ENCODE data around the gene PTCH2. TPM values are rescaled to one million over a fixed set of nuclear protein-coding genes. Genes with fewer than 3 reads are reported as not detected.

PTCH2 gene
- total and polyA plus RNA-seq, 2 donors (not counting 1 experiment from before 2014, with no cell fraction given): 1.3 to 1.7 TPM

- Histone ChIP-seq H3K4me2 (replicated peaks; ENCODE audit: low read depth, low read length, poor library complexity, severe bottlenecking) (no peak overlapping the region), H4K20me1 (ENCODE audit: control insufficient read depth, insufficient read depth, low read length, poor library complexity, severe bottlenecking) (no peaks in the 10 kb centered on the region), H3K4me1 (ENCODE audit: control insufficient read depth in 2 of 2, insufficient read depth in 2 of 2, low read length in 2 of 2) (peaks cover 3% of the 10 kb centered on the region in 2 donors), H3K9ac (ENCODE audit: low read length) (no peak overlapping the region), H2AFZ (ENCODE audit: insufficient read depth, low read depth, low read length, poor library complexity, severe bottlenecking) (no peak overlapping the region), H3K4me3 (ENCODE audit: control extremely low read depth in 1 of 5, extremely low read depth in 1 of 5, insufficient read depth in 1 of 5, low read depth in 2 of 5, low read length in 4 of 5) (no peak overlapping the region), H3K27me3 (replicated peaks in 1 of 4; ENCODE audit: control extremely low read depth in 1 of 4, control insufficient read depth in 3 of 4, insufficient read depth in 4 of 4, low read length in 3 of 4) (no peaks in the 10 kb centered on the region), H3K27ac (ENCODE audit: low read length in 2 of 2) (no peak overlapping the region), H3K36me3 (replicated peaks in 1 of 2; ENCODE audit: control extremely low read depth in 1 of 2, control insufficient read depth in 1 of 2, extremely low read depth in 1 of 2, insufficient read depth in 2 of 2, low read length in 1 of 2) (peaks cover 0 to 8% of the 10 kb centered on the region in 2 experiments), H3K79me2 (ENCODE audit: control insufficient read depth, insufficient read depth, low read length) (no peaks in the 10 kb centered on the region), H3K9me3 (ENCODE audit: control extremely low read depth in 1 of 3, control insufficient read depth in 2 of 3, insufficient read depth in 1 of 3, low read length in 2 of 3) (no peaks in the 10 kb centered on the region)
- TF ChIP-seq CTCF (IDR thresholded peaks at IDR 0.05) (no peak), EZH2 (IDR thresholded peaks at IDR 0.05; ENCODE audit: borderline replicate concordance, insufficient read depth, low read depth, low read length, poor library complexity, severe bottlenecking) (no peak)
- no peaks in the 10 kb centered on the region for H3K9me3 Mint-ChIP-seq (ENCODE audit: insufficient read depth)
- CTCF ChIA-PET: no interaction called here
- no peak overlapping the region for H3K4me3 Mint-ChIP-seq
- DNase-seq (no peak), ATAC-seq (ENCODE audit: low read depth) (no peak)
- H3K27me3 Mint-ChIP-seq: no peaks in the 10 kb centered on the region
- peaks cover 7% of the 10 kb centered on the region for H3K4me1 Mint-ChIP-seq
- POLR2A ChIA-PET: no interaction called here
- WGBS (ENCODE audit: insufficient coverage): no CpG with 5 or more reads among the region's 1 CpG
- intact Hi-C loops (cut with micrococcal nuclease): no loop called here
- H3K27ac Mint-ChIP-seq: no peak overlapping the region
Observed at GRCh38 chr1:44851308-44851707, 8.3 kb upstream of the PTCH2 start.

DNA sequence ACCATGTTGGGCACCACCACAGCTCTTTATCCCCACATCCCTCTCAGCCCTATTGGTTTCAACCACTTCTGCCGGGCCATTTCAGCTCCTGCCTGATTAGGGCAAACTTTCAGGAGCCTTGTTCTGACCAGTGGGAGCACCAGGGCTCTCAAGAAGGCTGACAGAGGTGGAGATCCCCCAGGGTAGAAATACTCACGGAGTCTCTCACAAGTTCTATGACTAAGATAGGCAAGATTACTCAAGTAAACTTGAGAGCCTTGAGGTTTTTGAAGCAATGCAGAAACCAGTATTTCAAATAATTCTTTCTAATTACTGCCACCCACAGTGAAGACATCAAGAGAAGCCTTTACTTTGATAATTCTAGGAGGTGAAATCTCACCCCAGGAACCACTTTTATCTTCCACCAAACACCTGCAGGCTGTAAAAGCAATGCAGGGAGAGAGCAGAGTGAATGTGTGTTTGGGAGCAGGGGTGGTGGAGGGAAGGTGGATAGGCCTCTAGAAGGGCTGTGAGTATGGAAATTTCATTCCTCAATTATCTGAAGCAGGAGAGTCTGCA is 6.6 kb upstream of the PTCH2 start:
- 100% methylated on average over 1 of the region's 2 CpGs for WGBS (ENCODE audit: insufficient coverage)
- no peaks in the 10 kb centered on the region for H4K20me1 ChIP-seq (ENCODE audit: control insufficient read depth, insufficient read depth, low read length, poor library complexity, severe bottlenecking)
- H3K27me3 ChIP-seq (replicated peaks in 1 of 4; ENCODE audit: control extremely low read depth in 1 of 4, control insufficient read depth in 3 of 4, insufficient read depth in 4 of 4, low read length in 3 of 4): no peaks in the 10 kb centered on the region
- no peaks in the 10 kb centered on the region for H3K9me3 ChIP-seq (ENCODE audit: control extremely low read depth in 1 of 3, control insufficient read depth in 2 of 3, insufficient read depth in 1 of 3, low read length in 2 of 3)
- H3K36me3 ChIP-seq (replicated peaks in 1 of 2; ENCODE audit: control extremely low read depth in 1 of 2, control insufficient read depth in 1 of 2, extremely low read depth in 1 of 2, insufficient read depth in 2 of 2, low read length in 1 of 2): peaks cover 0 to 8% of the 10 kb centered on the region in 2 experiments
- ATAC-seq (ENCODE audit: low read depth): no peak
- no peak overlapping the region for H2AFZ ChIP-seq (ENCODE audit: insufficient read depth, low read depth, low read length, poor library complexity, severe bottlenecking)
- no peak overlapping the region for H3K4me3 ChIP-seq (ENCODE audit: control extremely low read depth in 1 of 5, extremely low read depth in 1 of 5, insufficient read depth in 1 of 5, low read depth in 2 of 5, low read length in 4 of 5)
- Mint-ChIP-seq H3K27ac (no peak overlapping the region), H3K4me3 (no peak overlapping the region), H3K4me1 (peaks cover 7% of the 10 kb centered on the region), H3K9me3 (ENCODE audit: insufficient read depth) (no peaks in the 10 kb centered on the region), H3K27me3 (no peaks in the 10 kb centered on the region)
- ChIA-PET CTCF (no interaction called here), POLR2A (no interaction called here)
- peaks cover 3% of the 10 kb centered on the region in 2 donors for H3K4me1 ChIP-seq (ENCODE audit: control insufficient read depth in 2 of 2, insufficient read depth in 2 of 2, low read length in 2 of 2)
- no peak overlapping the region for H3K9ac ChIP-seq (ENCODE audit: low read length)
- no peak overlapping the region for H3K27ac ChIP-seq (ENCODE audit: low read length in 2 of 2)
- H3K79me2 ChIP-seq (ENCODE audit: control insufficient read depth, insufficient read depth, low read length): no peaks in the 10 kb centered on the region
- no peak for DNase-seq
- intact Hi-C loops (cut with micrococcal nuclease): no loop called here
- H3K4me2 ChIP-seq (replicated peaks; ENCODE audit: low read depth, low read length, poor library complexity, severe bottlenecking): no peak overlapping the region
- TF ChIP-seq EZH2 (IDR thresholded peaks at IDR 0.05; ENCODE audit: borderline replicate concordance, insufficient read depth, low read depth, low read length, poor library complexity, severe bottlenecking) (no peak), CTCF (IDR thresholded peaks at IDR 0.05) (no peak)
